NCI-H1417 (cell line): Measurements from ENCODE around the gene OGFOD3.
"Not testable (repeated sequence)": the region's sequence is repeated elsewhere in the genome, so short reads cannot be mapped to it uniquely, and the experiment has no call there.

Source experiments
- DNase-seq, 3 experiments: peaks; one replicate each; lab custom pipeline; 2025; lab: John Stamatoyannopoulos, UW

Gene OGFOD3

DNA sequence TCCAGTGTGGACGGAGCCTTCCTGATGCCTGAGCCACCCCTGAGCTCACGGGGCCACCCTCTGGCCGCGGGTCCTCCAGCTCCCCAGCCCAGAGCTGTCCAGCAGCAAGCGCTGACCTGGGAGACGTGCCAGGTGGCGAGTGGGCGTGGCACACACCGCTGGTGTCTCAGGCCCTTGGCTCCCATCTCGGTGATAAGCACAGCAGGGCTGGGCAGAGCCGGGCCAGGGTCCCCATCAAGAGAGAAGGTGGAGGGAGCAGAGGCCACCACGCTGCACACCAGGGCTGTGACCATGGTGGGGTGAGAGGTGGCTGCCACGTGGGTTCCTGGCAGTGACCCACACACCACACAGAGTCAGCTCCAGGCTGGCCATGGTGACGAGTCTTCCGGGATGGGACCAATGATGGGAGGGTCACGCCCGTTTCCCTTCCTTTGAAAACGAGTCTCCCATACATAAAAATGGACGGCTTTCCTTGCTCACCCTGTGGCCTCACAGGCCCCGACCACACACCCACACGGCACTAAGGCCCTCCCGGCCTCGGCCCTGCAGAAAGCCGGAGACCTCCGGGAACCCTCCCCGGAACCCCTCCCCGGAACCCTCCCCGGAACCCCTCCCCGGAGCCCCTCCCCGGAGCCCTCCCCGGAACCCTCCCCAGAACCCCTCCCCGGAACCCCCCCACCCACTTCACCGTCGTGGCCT, 30.0 kb downstream of the OGFOD3 start:
- no peak for DNase-seq

DNA sequence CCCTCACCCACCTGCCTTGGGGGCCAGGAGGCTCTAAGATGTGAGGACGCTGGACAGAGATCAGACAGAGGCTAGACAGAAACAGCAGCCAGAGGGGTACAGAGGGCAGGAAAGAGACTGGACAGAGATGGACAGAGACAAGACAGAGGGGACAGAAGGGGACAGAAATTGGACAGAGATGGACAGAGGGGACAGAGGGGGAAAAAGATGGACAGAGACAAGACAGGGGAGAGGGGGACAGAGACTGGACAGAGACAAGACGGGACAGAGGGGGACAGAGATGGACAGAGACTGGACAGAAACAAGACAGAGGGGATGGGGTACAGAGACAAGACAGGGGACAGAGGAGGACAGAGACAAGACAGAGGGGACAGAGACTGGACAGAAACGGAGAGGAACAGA, 30.7 kb downstream of the OGFOD3 start:
- DNase-seq: no peak

DNA sequence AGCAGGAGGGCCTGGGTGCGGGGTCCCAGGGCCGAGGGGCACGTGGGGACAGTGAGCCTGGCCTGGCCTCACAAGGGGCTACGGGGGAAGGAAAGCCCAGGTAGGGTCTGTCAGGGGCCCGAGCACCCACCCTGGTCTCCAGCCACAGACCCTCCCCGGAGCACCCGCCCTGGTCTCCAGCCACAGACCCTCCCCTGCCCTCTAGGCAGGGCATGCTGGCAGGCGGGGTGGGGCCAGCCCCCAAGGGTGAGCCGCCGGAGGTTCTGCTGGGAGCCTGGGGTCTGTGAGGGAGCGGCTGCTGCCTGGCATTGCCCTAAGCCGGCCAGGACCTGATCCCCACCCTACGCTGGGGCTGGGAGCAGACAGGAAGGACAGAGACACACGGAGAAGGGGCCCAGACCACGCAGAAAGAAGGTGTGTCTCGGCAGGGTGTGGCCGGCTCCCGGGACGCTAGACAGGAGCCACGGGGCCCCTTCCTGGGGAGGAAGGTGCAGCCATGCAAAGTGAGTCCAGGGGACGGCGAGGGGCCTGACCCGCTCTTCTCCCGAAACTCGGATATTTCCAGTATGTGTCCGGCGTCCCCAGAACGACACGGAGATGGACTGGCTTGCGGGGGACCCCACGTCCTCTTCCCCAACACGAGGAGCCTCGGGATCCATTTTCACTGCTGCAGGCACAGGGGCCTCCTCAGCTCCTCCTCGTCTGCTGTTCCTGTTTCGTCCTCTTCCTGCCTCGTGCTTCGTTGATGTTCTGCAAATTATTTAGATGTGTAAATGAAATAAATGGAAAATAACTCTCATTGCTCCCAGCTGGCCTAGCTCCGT, 31.3 kb downstream of the OGFOD3 start:
- no peak for DNase-seq

DNA sequence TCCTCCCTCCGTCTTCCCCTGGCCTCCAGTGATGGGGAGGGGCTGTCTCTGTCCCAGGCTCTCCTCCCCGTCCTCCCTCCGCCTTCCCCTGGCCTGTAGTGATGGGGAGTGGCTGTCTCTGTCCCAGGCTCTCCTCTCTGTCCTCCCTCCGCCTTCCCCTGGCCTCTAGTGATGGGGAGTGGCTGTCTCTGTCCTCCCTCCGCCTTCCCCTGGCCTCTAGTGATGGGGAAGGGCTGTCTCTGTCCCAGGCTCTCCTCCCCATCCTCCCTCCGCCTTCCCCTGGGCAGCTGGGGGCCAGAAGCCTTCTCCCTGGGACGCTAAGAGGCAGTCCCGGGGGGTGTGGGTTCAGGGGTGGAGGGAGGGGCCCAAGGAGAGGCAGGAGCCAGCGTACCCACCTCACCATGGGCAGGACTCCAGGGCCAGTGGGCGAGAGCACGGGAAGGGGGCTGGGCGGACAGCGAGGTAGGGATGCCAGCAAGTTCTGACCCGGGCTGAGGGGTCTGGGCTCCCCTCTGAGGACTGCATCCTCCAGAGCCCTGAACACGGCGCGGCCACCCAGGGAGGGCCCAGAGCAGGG, 32.0 kb downstream of the OGFOD3 start:
- no peak for DNase-seq

DNA sequence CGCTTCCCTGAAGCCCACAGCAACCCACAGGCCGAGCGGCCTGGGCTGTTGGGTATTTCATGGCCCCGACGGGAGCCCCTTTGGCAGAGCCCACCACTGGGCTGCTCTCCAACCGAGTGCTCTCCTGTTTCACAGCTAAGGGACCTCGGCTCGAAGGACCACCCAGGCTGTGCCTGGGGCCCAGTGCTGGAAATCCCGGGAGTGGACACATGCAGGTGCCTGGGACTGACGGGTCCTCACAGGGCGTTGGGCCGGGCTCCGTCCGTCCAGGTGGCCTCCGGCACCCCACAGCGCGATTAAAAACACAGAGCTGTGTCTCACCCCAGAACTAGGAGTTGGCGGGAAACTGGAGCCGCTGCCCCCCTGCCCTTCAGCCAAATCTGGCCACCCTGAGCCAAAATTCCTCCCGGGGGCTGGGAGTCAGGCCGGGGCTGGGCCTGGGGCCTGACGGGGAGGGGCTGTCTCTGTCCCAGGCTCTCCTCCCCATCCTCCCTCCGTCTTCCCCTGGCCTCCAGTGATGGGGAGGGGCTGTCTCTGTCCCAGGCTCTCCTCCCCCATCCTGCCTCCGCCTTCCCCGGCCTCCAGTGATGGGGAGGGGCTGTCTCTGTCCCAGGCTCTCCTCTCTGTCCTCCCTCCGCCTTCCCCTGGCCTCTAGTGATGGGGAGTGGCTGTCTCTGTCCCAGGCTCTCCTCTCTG, 32.7 kb downstream of the OGFOD3 start:
- DNase-seq: no peak

DNA sequence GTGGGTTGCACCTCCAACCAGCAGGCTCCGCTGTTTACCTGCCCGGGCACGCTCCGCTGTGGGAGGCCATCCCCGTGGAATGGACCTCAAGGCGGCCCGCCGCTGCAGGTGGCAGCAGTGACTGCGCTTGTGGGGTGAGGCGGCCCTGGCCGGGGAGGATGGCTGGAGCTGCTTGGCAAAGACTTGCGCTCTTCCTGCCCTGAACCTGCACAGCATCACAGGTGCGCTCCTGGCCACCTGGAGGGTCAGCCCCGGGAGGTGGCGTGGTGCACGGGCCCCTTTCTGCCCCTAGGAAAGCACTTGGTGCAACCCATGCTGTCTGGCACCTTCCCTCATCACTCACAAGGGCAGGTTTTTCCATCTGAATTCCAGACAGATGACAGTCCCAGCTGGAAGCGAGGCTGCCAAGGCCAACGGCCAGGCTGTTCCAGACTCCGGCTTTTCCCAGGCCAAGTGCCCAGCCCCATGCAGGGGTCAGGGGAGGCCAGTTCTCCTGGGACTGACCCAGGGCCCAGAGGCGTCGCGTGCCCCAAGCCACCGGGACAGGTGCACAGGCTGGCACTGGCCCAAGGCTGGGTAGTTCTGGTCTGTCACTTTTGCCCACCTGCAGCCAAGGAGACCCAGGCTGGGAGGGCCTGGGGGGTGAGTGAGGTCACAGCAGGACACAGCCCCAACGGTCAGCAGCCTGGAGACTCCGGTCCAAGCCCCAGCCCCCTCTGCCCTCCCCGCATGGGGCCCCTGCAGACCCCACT, 33.5 kb downstream of the OGFOD3 start:
- DNase-seq: peak; percentile 75 to 94 (median 89)

DNA sequence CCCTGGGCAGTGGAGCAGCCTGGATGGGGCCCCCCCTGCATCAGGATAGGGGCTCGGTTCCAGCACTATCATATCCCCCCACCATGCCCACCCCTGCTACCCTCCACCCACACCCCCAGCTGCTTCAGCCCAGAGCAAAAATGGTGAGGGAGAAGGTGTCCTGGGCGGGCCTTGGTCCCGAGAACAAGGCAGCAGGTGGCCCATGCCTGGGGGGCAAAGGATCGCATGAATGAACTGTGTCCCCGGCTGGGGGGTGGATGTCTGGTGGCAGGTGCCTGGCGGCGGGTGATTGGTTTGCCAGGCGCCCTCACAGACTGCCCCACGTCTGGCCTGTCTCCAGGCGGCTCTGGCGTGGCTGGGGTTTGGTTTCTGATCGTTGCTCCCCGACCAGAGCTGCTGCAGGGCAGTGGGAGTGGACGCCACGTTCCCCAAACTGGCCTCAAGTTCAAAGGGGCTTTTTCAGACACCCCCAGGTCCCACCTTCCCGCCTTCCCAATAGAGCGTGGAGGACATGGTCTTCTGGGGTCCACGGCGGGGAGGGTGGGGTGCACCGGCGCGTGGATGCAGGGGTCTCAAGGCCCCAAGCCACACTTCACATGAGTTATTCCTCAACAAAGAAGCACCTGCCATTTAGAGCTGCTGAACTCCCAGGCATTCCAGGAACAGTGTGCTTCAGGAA, 34.2 kb downstream of the OGFOD3 start:
- DNase-seq: peak in 2 of 3 experiments; percentile 68 to 73

DNA sequence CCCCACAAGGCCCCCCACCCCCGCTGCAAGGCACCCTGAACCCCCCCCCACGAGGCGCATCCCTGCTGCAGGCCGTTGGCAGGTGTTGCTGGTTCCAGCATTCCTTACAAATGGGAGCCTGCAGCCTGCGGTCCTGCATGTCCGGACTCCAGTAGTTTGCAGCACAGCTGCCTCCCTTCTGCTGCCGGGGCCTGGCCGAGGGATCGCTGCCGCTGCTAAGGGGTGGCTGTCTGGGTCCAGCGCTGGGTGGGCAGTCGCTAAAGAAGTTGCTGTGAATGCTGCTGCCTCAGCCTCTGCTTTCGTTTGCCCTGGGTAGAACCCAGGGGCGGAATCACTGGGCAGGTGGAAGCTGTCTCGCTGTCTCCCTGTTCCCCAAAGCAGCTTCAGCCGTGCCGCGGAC, 35.0 kb downstream of the OGFOD3 start:
- DNase-seq: peak in 2 of 3 experiments; percentile 28 to 70

DNA sequence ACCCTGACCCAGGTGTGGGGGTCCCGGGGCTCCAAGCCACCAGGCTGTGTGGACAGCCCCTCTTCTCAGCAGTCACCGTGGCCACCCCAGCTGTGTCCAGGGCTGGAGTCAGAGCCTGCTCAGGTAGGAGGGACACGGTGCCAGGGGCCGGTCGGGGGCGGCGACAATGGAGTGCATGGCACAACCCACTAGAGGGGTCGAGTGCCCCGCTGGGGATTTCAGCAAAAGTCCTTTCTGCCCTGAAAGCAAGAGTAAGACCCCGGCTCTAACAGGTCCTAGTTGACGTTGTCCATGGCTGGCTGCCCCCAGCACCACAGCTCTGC, 35.5 kb downstream of the OGFOD3 start:
- no peak for DNase-seq

DNA sequence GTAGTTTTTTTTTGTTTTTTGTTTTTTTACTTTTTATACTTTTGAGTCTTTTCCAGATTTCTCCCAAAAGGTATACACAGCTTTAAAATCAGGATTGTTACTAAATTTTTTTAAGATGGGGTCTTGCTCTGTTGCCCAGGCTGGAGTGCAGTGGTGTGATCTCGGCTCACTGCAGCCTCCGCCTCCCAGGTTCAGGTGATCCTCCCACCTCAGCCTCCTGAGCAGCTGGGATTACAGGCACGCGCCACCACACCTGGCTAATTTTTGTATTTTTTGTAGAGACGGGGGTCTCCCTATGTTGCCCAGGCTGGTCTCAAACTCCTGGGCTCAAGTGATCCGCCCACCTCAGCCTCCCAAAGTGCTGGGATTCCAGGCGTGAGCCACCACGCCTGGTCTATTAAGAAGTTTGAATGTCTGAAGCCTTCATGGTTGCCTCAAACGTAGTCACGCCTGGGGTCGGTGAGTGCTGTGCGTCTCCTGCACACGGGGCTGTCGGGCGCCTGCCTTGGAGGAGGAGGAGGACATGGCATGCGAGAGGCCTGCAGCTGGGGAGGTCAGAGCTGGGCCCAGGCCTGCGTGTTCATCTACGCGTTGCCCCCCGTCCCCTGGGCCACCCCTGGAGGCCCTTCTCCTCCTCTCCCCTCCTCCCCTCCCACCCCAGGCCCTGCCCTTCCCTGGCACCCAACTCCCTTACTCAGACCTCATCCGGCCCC, 36.0 kb downstream of the OGFOD3 start:
- DNase-seq: not testable (repeated sequence)

DNA sequence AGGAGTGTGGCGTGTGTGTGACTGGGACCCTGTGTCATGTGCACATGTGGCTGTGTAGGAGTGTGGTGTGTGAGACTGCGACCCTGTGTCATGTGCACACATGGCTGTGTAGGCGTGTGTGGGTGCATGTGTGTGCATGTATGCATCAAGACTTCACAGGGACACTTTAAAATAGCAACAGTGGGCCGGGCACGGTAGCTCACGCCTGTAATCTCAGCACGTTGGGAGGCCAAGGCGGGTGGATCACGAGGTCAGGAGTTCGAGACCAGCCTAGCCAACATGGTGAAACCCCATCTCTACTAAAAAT, 36.7 kb downstream of the OGFOD3 start:
- DNase-seq: not testable (repeated sequence)

DNA sequence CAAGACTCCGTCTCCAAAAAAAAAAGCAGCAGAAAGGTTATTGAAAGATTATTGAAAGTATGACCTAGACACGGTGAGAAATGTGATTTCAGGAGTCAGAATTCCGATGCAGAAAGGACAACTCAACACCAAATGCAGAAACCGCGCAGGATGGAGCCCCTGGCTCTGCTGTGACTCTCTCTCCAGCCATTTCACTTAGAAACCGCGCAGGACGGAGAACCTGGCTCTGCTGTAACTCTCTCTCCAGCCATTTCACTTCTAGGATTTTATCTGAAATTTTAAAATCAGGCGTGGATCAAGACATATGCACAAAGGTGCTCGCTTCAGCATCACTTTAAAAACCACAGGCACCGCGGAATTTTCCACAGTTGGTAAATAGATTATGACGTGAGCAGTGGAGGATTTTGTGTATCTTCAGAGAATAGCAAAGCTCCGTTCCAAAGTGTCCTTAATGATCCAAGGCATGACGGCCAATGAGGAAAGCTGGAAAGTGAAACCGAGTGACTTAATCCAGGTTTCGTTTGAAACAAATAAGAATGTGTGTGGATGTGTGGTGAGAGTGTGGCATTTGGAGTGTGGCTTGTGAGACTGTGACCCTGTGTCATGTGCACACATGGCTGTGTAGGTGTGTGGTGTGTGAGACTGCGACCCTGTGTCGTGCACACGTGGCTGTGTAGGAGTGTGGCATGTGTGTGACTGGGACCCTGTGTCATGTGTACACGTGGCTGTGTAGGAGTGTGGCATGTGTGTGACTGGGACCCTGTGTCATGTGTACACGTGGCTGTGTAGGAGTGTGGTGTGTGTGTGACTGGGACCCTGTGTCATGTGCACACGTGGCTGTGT, 37.3 kb downstream of the OGFOD3 start:
- peak in 1 of 3 experiments; percentile 52 for DNase-seq

DNA sequence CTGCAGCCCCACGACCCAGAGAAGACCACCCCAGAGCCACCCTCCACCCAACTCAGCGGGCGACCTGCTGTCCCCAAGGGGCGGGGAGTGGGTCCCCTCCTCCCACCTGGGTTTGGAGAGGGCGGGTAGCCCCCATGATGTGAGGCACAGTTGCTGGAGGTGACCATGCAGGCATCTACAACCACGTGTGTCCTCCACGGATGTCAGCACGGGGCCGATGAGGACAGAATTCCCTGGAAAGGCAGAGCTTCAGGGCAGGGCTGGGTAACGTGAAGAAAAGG, 39.7 kb downstream of the OGFOD3 start:
- no peak for DNase-seq

DNA sequence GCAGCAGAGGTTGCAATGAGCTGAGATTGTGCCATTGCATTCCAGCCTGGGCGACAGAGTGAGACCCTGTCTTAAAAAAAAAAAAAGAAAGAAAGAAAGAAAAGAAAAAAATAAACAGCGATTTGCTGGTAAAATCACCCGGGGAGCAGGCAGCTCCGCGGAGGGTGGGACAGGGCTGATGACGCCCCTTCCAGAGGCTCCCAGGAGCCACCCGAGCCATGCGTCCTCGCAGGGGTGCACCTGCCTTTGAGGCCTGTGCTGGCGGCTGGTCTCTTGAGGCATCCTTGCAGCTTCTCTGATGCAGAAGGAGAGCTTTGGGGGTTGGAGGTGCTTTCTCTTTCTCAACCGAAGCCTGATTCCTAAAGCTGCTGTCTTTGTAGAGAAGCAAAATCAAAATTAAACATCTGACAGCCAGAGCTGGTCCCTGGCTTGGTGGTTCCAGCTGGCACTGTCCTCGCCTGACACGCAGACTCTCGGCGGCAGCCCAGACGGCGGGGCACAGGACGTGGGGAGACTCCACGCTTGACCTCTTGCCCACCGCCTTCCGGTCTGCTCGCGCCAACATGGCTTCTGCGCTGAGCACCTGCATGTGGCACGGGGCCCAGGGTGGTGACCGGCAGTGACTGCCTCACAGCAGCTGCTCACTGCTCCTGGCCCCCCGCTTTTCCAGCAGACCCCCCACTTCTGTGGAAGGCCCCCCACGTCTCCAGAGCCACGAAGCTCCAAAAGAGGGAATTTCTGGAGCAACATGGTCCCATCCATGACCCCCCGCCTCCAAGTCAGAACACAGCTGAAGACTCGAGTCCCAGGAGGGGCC, 40.3 kb downstream of the OGFOD3 start:
- DNase-seq: no peak

DNA sequence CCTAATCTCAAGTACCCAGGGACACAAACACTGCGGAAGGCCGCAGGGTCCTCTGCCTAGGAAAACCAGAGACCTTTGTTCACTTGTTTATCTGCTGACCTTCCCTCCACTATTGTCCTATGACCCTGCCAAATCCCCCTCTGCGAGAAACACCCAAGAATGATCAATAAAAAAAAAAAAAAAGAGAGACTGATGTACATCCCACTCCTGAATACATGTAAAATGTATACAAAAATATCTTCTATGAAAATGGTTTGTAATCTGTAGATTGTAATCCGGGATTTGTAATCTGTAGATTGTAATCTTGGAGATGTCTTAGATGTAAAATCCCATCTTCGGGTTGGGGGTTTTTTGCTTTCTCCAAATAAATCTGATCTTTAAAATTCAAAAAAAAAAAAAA, 41.1 kb downstream of the OGFOD3 start:
- not testable (repeated sequence) for DNase-seq

DNA sequence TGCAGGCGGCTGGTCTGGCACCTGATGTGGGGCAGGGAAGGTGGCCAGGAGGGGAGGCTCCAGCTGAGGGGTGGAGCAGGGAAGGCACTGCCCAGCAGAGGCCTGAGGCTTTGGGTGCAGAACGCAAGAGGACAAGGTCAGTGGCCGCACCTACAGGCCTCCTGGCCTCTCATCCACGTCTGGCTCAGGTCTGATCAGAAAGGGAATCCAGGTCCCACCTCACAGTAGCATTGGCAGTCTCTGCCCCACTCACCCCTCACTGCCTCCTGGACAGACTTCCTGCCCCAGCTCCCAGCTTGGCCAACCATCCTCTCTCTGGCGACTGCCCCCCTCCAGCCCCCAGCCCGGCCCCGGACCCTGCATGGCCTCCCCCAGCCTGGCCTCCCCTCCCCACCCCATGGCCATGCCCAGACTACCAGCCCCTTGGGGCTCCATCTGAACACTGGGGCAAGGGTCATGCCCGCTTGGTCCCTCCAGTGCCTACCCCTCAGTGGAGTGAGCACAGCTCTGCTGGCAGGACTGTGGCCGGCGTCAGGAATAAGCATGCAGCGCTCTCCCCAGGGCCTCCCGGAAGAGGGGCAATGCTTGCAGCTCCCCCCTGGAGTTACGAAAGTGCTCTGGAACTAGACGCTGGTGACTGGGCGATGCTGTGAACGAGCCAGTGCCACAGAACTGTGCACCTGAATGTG, 42.2 kb downstream of the OGFOD3 start:
- no peak for DNase-seq

DNA sequence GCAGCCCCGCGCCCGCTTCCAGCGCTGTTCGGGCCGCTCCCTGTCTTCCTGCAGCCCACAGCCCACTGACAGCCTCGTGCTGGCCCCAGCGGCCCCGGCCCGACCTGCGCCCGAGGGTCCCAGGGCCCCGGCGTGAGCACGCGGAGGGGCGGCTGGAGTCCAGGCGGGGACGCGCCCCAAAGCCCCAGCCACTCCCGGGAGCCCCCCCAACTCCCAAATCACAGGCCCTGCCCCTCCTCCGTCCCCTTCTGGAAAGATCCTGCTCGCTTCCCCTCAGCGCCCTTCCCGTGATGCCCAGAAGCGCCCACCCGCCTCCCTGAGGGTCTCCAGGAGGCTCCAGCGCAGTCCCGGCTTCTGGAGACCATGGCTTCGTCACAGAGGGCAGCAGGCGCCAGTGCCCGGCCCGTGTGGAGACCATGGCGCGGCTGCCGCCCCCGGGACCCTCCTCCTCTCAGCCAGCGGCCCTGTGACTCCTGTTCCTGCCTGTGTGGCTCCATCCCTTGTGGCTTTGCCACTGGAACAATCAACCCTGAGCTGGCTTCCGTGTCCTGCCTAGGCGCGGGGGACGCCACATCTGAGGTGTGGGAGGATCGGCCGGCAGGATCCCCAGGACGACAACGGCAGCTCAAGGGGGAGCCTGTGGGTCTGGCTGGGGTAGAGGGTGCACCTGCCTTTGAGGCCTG, 42.9 kb downstream of the OGFOD3 start:
- no peak for DNase-seq
